Colonic mucosa (tissue), 4 donors: ENCODE results near the gene DDX42. TPM values are rescaled to one million over a fixed set of nuclear protein-coding genes. Genes with fewer than 3 reads are reported as not detected.

Source experiments
- DNase-seq: peaks from one replicate; pipeline ENCODE4 v3.0.0-alpha.2; 2020
- H3K27ac ChIP-seq: fragments of 200-600 bp; one replicate; pipeline ENCODE4 v1.8.0; 2021
- H3K27me3 ChIP-seq: fragments of 200-600 bp; one replicate; pipeline ENCODE4 v1.8.0; 2021
- H3K36me3 ChIP-seq: fragments of 200-600 bp; one replicate; pipeline ENCODE4 v1.8.0; 2021
- H3K4me1 ChIP-seq: fragments of 200-600 bp; one replicate; pipeline ENCODE4 v1.8.0; 2021; ENCODE audit warnings: mild to moderate bottlenecking
- H3K4me3 ChIP-seq: fragments of 200-600 bp; one replicate; pipeline ENCODE4 v1.8.0; 2021
- H3K9ac ChIP-seq, 2 donors: one replicate each; pipeline ENCODE4 v1.7.0; 2013; ENCODE audit warnings: control low read depth in 2 of 2, low read depth in 2 of 2, low read length in 2 of 2
- H3K9me3 ChIP-seq: fragments of 200-600 bp; one replicate; pipeline ENCODE4 v1.8.0; 2021
- CTCF ChIP-seq: fragments of 200-600 bp; IDR thresholded peaks from one replicate; pipeline ENCODE4 v1.8.0; 2022; ENCODE audit warnings: antibody characterized with exemption, mild to moderate bottlenecking
- intact Hi-C: fragments of 100-400 bp; cut with DNase I; formaldehyde crosslinking; loops from one replicate; pipeline ENCODE4 v1.14.1; 2022
- total RNA-seq, 2 donors: library from RNA; stranded (reverse); fragmentation: NEBNext Ultra II Directional in 1 of 2; extraction: Animal tissue kit (Norgen Biotek cat#: 25700) in 1 of 2; gene quantifications; one replicate each; pipeline ENCODE4 v1.2.1, GENCODE V29; 2021
- donor health status: healthy.
- donor health status: DM: no; HTN: no; CAD: no.
- donor health status: DM: no; HTN: no; CAD: no.

Gene DDX42
- total RNA-seq, 2 donors from 2014 or later = 71.1 to 74.5 TPM

GRCh38 chr17:63828936-63829335 is 55.0 kb downstream of the DDX42 start:
- H3K9ac ChIP-seq = no peak overlapping the region
- peaks cover 40% of the 10 kb centered on the region for H3K36me3 ChIP-seq
- no peak for DNase-seq
- H3K4me1 ChIP-seq = peaks cover 17% of the 10 kb centered on the region
- intact Hi-C loops = loop anchor here (10.0 kb wide), 1 partner anchor 54 kb away; the partner anchor contains the start of genes CCDC47 and DDX42
- H3K27ac ChIP-seq = no peak overlapping the region
- no peaks in the 10 kb centered on the region for H3K27me3 ChIP-seq
- no peak overlapping the region for H3K4me3 ChIP-seq
- H3K9me3 ChIP-seq = no peaks in the 10 kb centered on the region
- TF ChIP-seq CTCF = no peak

- H3K4me1 ChIP-seq = peaks cover 17% of the 10 kb centered on the region
- peaks cover 36% of the 10 kb centered on the region for H3K36me3 ChIP-seq
- H3K9me3 ChIP-seq = no peaks in the 10 kb centered on the region
- H3K27ac ChIP-seq = no peak overlapping the region
- H3K9ac ChIP-seq = no peak overlapping the region
- TF ChIP-seq CTCF = no peak
- no peak for DNase-seq
- no peak overlapping the region for H3K4me3 ChIP-seq
- no peaks in the 10 kb centered on the region for H3K27me3 ChIP-seq
- intact Hi-C loops = loop anchor here (10.0 kb wide), 1 partner anchor 205 kb away; the partner anchor contains the start of gene MAP3K3
These were observed 56.3 kb downstream of the DDX42 start for GRCh38 chr17:63830278-63830677.

GRCh38 chr17:63830904-63831491 is 57.0 kb downstream of the DDX42 start:
- H3K27ac ChIP-seq = no peak overlapping the region
- peaks cover 36% of the 10 kb centered on the region for H3K36me3 ChIP-seq
- no peaks in the 10 kb centered on the region for H3K27me3 ChIP-seq
- no peak overlapping the region for H3K4me3 ChIP-seq
- no peak overlapping the region for H3K9ac ChIP-seq
- H3K4me1 ChIP-seq = peaks cover 14% of the 10 kb centered on the region
- DNase-seq = no peak
- intact Hi-C loops = loop anchor here (10.0 kb wide), 1 partner anchor 206 kb away; the partner anchor contains the start of gene MAP3K3
- TF ChIP-seq CTCF = no peak
- H3K9me3 ChIP-seq = no peaks in the 10 kb centered on the region

GRCh38 chr17:63831505-63831904 is 57.5 kb downstream of the DDX42 start:
- no peak for TF ChIP-seq CTCF
- Histone ChIP-seq H3K4me1 (peaks cover 11% of the 10 kb centered on the region), H3K9me3 (no peaks in the 10 kb centered on the region), H3K9ac (no peak overlapping the region), H3K4me3 (no peak overlapping the region), H3K27ac (no peak overlapping the region), H3K27me3 (no peaks in the 10 kb centered on the region), H3K36me3 (peaks cover 36% of the 10 kb centered on the region)
- intact Hi-C loops = loop anchor here (10.0 kb wide), 1 partner anchor 207 kb away; the partner anchor contains the start of gene MAP3K3
- DNase-seq = no peak

- intact Hi-C loops = loop anchor here (10.0 kb wide), 1 partner anchor 207 kb away; the partner anchor contains the start of gene MAP3K3
- Histone ChIP-seq H3K4me3 (no peak overlapping the region), H3K27me3 (no peaks in the 10 kb centered on the region), H3K9me3 (no peaks in the 10 kb centered on the region), H3K9ac (no peak overlapping the region), H3K27ac (no peak overlapping the region), H3K36me3 (peaks cover 36% of the 10 kb centered on the region), H3K4me1 (peaks cover 11% of the 10 kb centered on the region)
- DNase-seq = no peak
- TF ChIP-seq CTCF = no peak
These were observed 58.0 kb downstream of the DDX42 start for GRCh38 chr17:63832014-63832413.
